ENCODE measurements around the gene CCDC24.
A peak's percentile ranks its signal among the peaks of the same experiment; 100 is the strongest.

The CCDC24 gene

DNA sequence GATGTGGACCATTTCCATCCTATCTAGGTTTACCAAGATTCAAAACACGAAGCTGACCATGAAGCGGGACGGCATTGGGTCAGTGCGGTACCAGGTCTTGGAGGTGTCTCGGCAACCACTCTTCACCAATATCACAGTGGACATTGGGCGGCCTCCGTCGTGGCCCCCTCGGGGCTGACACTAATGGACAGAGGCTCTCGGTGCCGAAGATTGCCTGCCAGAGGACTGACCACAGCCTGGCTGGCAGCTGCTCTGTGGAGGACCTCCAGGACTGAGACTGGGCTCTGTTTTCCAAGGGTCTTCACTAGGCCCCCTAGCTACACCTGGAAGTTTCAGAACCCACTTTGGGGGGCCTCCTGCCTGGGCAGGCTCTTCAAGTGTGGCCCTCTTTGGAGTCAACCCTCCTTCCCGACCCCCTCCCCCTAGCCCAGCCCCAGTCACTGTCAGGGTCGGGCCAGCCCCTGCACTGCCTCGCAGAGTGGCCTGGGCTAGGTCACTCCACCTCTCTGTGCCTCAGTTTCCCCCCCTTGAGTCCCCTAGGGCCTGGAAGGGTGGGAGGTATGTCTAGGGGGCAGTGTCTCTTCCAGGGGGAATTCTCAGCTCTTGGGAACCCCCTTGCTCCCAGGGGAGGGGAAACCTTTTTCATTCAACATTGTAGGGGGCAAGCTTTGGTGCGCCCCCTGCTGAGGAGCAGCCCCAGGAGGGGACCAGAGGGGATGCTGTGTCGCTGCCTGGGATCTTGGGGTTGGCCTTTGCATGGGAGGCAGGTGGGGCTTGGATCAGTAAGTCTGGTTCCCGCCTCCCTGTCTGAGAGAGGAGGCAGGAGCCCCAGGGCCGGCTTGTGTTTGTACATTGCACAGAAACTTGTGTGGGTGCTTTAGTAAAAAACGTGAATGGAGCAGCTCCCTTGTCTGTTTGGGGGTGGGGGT is 864 bp upstream of the CCDC24 start:
- Histone ChIP-seq H3F3A (ENCODE audit: insufficient read depth, low read length) (peaks cover 16% of the 10 kb centered on the region), H3K9ac (ENCODE audit: low read length) (peak overlapping the region; percentile 37; the same call in 1 of the 2 replicates), H2AFZ (ENCODE audit: low read length) (peak overlapping the region; percentile 91), H3K4me2 (ENCODE audit: low read depth, low read length) (peak overlapping the region; percentile 87), H3K27ac (ENCODE audit: low read length) (peak overlapping the region; percentile 17; the same call in 1 of the 2 replicates), H3K9me2 (replicated peaks; ENCODE audit: insufficient read depth, low read length) (no peaks in the 10 kb centered on the region), H3K4me1 (ENCODE audit: low read length) (peaks cover 17% of the 10 kb centered on the region), H3K36me3 (replicated peaks; ENCODE audit: insufficient read depth, low read length) (no peaks in the 10 kb centered on the region), H4K20me1 (ENCODE audit: insufficient read depth, low read length) (no peaks in the 10 kb centered on the region), H3K9me3 (replicated peaks; ENCODE audit: insufficient read depth, low read length) (no peaks in the 10 kb centered on the region), H3K4me3 (ENCODE audit: low read length) (peak overlapping the region; percentile 75), H3K79me2 (ENCODE audit: low read length) (no peaks in the 10 kb centered on the region), H3K27me3 (replicated peaks; ENCODE audit: insufficient read depth, low read length) (no peaks in the 10 kb centered on the region)
- no peak for DNase-seq
- TF ChIP-seq EZH2 (optimal IDR thresholded peaks at IDR 0.05; ENCODE audit: low read depth, low read length) = no peak
- TF ChIP-seq, protein P1, sequence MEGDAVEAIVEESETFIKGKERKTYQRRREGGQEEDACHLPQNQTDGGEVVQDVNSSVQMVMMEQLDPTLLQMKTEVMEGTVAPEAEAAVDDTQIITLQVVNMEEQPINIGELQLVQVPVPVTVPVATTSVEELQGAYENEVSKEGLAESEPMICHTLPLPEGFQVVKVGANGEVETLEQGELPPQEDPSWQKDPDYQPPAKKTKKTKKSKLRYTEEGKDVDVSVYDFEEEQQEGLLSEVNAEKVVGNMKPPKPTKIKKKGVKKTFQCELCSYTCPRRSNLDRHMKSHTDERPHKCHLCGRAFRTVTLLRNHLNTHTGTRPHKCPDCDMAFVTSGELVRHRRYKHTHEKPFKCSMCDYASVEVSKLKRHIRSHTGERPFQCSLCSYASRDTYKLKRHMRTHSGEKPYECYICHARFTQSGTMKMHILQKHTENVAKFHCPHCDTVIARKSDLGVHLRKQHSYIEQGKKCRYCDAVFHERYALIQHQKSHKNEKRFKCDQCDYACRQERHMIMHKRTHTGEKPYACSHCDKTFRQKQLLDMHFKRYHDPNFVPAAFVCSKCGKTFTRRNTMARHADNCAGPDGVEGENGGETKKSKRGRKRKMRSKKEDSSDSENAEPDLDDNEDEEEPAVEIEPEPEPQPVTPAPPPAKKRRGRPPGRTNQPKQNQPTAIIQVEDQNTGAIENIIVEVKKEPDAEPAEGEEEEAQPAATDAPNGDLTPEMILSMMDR (IDR thresholded peaks at IDR 0.05; ENCODE audit: low read length) = peak; percentile 18; the same call in 1 of the 2 replicates

DNA sequence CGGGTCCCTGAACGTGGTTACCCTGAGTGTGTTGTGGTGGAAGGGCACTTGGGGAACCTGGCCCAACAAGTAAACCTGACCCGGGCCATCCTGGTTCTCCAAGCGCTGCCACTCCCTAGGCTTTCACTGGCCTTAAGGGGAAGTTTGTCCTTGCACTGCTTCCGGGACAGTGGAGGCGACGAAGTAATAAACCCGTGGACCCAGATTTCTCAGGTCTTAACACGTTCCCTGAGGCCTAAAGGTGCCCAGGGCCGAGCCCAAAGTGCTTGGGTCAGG is 261 bp upstream of the CCDC24 start:
- H3K27ac ChIP-seq (ENCODE audit: low read length) = peak overlapping the region; percentile 17; the same call in 1 of the 2 replicates
- peak overlapping the region; percentile 37; the same call in 1 of the 2 replicates for H3K9ac ChIP-seq (ENCODE audit: low read length)
- no peak for DNase-seq
- H3K4me2 ChIP-seq (ENCODE audit: low read depth, low read length) = peak overlapping the region; percentile 87
- peak overlapping the region; percentile 91 for H2AFZ ChIP-seq (ENCODE audit: low read length)
- peaks cover 16% of the 10 kb centered on the region for H3F3A ChIP-seq (ENCODE audit: insufficient read depth, low read length)
- no peaks in the 10 kb centered on the region for H3K9me3 ChIP-seq (replicated peaks; ENCODE audit: insufficient read depth, low read length)
- TF ChIP-seq EZH2phosphoT487 (IDR thresholded peaks at IDR 0.05; ENCODE audit: low read length) = no peak
- TF ChIP-seq EZH2 (optimal IDR thresholded peaks at IDR 0.05; ENCODE audit: low read depth, low read length) = no peak
- TF ChIP-seq, protein P1 (IDR thresholded peaks at IDR 0.05; ENCODE audit: low read length) = no peak
- H3K4me3 ChIP-seq (ENCODE audit: low read length) = peak overlapping the region; percentile 75
- H4K20me1 ChIP-seq (ENCODE audit: insufficient read depth, low read length) = no peaks in the 10 kb centered on the region
- no peaks in the 10 kb centered on the region for H3K27me3 ChIP-seq (replicated peaks; ENCODE audit: insufficient read depth, low read length)
- no peaks in the 10 kb centered on the region for H3K9me2 ChIP-seq (replicated peaks; ENCODE audit: insufficient read depth, low read length)
- H3K79me2 ChIP-seq (ENCODE audit: low read length) = no peaks in the 10 kb centered on the region
- no peaks in the 10 kb centered on the region for H3K36me3 ChIP-seq (replicated peaks; ENCODE audit: insufficient read depth, low read length)
- H3K4me1 ChIP-seq (ENCODE audit: low read length) = peaks cover 17% of the 10 kb centered on the region

DNA sequence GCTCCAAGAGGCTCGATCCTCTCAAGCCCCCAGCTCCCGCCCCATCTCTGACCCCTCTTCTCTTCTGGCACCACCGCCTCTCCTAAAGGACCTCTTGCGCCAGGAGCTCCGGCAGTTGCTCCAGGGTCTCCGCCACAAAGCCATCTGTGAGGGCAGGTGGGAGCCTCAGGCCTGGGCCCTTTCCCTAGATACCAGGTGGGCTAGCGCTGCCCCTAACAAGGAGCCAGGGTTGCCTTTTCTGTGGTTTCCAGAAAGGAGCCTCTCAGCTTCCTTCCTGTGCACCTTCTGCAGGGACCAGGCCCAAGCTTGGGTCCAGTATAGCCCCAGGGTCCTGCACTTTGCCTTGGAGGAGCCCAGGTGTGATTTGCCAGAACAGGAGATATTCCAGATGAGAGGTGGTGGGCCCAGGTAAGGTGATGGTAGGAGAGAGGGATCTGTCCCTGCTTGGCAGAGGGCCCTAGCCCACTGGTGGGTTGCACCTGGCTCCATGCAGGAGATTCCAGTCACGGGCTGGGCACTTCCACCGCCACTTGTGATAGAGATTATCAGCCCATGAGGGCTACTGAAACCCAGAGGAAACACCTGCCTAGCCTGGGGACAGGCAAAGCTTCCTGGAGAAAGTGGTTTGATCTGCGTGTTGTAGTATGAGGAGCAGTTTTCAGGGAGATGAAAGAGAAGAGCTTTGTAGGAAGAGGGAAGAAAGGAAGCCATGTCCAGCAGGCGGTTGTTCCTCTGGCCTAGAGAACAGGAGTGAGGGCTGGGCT is 1.0 kb downstream of the CCDC24 start:
- H3K4me1 ChIP-seq (ENCODE audit: low read length) = peaks cover 17% of the 10 kb centered on the region
- TF ChIP-seq, protein P1 (IDR thresholded peaks at IDR 0.05; ENCODE audit: low read length) = no peak
- no peak for TF ChIP-seq EZH2 (optimal IDR thresholded peaks at IDR 0.05; ENCODE audit: low read depth, low read length)
- H3K9me2 ChIP-seq (replicated peaks; ENCODE audit: insufficient read depth, low read length) = no peaks in the 10 kb centered on the region
- peak overlapping the region; percentile 91 for H2AFZ ChIP-seq (ENCODE audit: low read length)
- no peak for DNase-seq
- peak overlapping the region; percentile 37; the same call in 1 of the 2 replicates for H3K9ac ChIP-seq (ENCODE audit: low read length)
- H3F3A ChIP-seq (ENCODE audit: insufficient read depth, low read length) = peaks cover 16% of the 10 kb centered on the region
- H3K9me3 ChIP-seq (replicated peaks; ENCODE audit: insufficient read depth, low read length) = no peaks in the 10 kb centered on the region
- H3K4me3 ChIP-seq (ENCODE audit: low read length) = peak overlapping the region; percentile 75
- no peaks in the 10 kb centered on the region for H3K79me2 ChIP-seq (ENCODE audit: low read length)
- H3K27me3 ChIP-seq (replicated peaks; ENCODE audit: insufficient read depth, low read length) = no peaks in the 10 kb centered on the region
- H3K27ac ChIP-seq (ENCODE audit: low read length) = peak overlapping the region; percentile 10; the same call in 1 of the 2 replicates
- no peaks in the 10 kb centered on the region for H4K20me1 ChIP-seq (ENCODE audit: insufficient read depth, low read length)
- peak overlapping the region; percentile 87 for H3K4me2 ChIP-seq (ENCODE audit: low read depth, low read length)
- H3K36me3 ChIP-seq (replicated peaks; ENCODE audit: insufficient read depth, low read length) = no peaks in the 10 kb centered on the region

All from MM.1S (cell line).